ENCODE data around the gene LSR. TPM values are rescaled to one million over a fixed set of nuclear protein-coding genes. Genes with fewer than 3 reads are reported as not detected.

Gene LSR
- total RNA-seq, 4 donors from 2014 or later: 5.1 to 19.2 (median 10.8) TPM

DNA sequence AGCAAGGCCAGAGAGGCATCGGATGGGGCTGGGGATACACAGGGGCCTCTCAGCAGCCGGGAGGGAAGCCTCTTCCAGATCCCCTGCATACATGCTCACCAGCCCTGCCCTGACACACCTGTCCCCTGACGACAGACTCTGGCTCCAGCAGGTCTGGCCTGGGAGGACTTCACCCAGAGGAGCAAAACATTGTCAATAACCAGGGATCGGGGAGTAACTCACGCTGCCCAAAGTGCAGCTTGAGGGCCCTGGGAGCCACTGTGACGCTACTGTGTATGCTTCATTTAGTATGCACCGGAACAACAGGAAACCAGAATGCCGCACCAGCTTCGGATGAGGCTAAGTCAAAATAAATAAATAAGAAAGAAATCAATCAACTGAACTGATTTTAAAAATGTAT, 67.8 kb downstream of the LSR start:
- Histone ChIP-seq H3K36me3 (no peaks in the 10 kb centered on the region), H3K27ac (replicated peaks in 1 of 4) (no peak overlapping the region), H3K4me1 (peaks cover 0 to 8% (median 0%) of the 10 kb centered on the region in 4 donors), H3K27me3 (peaks cover 0 to 52% (median 0%) of the 10 kb centered on the region in 4 donors), H3K4me3 (no peak overlapping the region), H3K9me3 (peaks cover 0 to under 1% (median under 1%) of the 10 kb centered on the region in 4 donors)
- 74% methylated on average over 9 of the region's 9 CpGs for WGBS
- no peak for TF ChIP-seq EP300 (IDR thresholded peaks at IDR 0.05)
- no peak for TF ChIP-seq POLR2AphosphoS5 (IDR thresholded peaks at IDR 0.05)
- TF ChIP-seq, protein P1, sequence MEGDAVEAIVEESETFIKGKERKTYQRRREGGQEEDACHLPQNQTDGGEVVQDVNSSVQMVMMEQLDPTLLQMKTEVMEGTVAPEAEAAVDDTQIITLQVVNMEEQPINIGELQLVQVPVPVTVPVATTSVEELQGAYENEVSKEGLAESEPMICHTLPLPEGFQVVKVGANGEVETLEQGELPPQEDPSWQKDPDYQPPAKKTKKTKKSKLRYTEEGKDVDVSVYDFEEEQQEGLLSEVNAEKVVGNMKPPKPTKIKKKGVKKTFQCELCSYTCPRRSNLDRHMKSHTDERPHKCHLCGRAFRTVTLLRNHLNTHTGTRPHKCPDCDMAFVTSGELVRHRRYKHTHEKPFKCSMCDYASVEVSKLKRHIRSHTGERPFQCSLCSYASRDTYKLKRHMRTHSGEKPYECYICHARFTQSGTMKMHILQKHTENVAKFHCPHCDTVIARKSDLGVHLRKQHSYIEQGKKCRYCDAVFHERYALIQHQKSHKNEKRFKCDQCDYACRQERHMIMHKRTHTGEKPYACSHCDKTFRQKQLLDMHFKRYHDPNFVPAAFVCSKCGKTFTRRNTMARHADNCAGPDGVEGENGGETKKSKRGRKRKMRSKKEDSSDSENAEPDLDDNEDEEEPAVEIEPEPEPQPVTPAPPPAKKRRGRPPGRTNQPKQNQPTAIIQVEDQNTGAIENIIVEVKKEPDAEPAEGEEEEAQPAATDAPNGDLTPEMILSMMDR (IDR thresholded peaks at IDR 0.05): no peak
- no peak for TF ChIP-seq POLR2A (IDR thresholded peaks at IDR 0.05; ENCODE audit: low read depth)
- intact Hi-C loops (cut with DNase I): no loop called here
- no peak for DNase-seq (ENCODE audit: extremely low spot score)

Other genes starting within 250 kb of the LSR start
- 10 to 100 TPM; 27.8 to 55.3 (median 52.1) TPM for gene GRAMD1A, start 248.7 kb upstream of the LSR start, total RNA-seq
- 10 to 100 TPM in 3 of 4 donors, 1 to 10 TPM in 1; 8.3 to 15.7 (median 12.8) TPM for gene SCN1B, start 218.5 kb upstream of the LSR start, total RNA-seq
- gene HPN, start 207.3 kb upstream of the LSR start, total RNA-seq: under 1 TPM in 3 of 4 donors, not detected in 1; 0.33 to 0.86 (median 0.58) TPM
- 1 to 10 TPM in 3 of 4 donors, under 1 TPM in 1; 0.83 to 3.8 (median 3.1) TPM for gene FXYD3, start 133.2 kb upstream of the LSR start, total RNA-seq
- 10 to 100 TPM; 32.0 to 58.6 (median 49.2) TPM for gene LGI4, start 113.9 kb upstream of the LSR start, total RNA-seq
- 10 to 100 TPM; 44.4 to 92.6 (median 70.7) TPM for gene FXYD1, start 110.2 kb upstream of the LSR start, total RNA-seq
- gene FXYD7, start 105.7 kb upstream of the LSR start, total RNA-seq: under 1 TPM in 1 of 4 donors, not detected in 3; 0.71 TPM
- gene FXYD5, start 94.3 kb upstream of the LSR start, total RNA-seq: 10 to 100 TPM; 26.6 to 49.3 (median 43.0) TPM
- not detected for gene FAM187B, start 20.3 kb upstream of the LSR start, total RNA-seq
- gene USF2, start 20.0 kb downstream of the LSR start, total RNA-seq: 100 to 1,000 TPM; 111 to 122 (median 116) TPM
- gene HAMP, start 33.5 kb downstream of the LSR start, total RNA-seq: not detected
- 1 to 10 TPM in 2 of 4 donors, under 1 TPM in 1, not detected in 1; 0.65 to 2.4 (median 1.2) TPM for gene MAG, start 43.2 kb downstream of the LSR start, total RNA-seq
- 10 to 100 TPM in 1 of 4 donors, 1 to 10 TPM in 3; 2.3 to 12.5 (median 3.7) TPM for gene CD22, start 80.2 kb downstream of the LSR start, total RNA-seq
- gene FFAR1, start 98.9 kb downstream of the LSR start, total RNA-seq: not detected
- 1 to 10 TPM in 1 of 4 donors, under 1 TPM in 1, not detected in 2; 0.17 to 2.3 TPM for gene FFAR3, start 109.5 kb downstream of the LSR start, total RNA-seq
- under 1 TPM in 1 of 4 donors, not detected in 3; 0.17 TPM for gene GPR42, start 122.1 kb downstream of the LSR start, total RNA-seq
- 1 to 10 TPM in 1 of 4 donors, not detected in 3; 1.7 TPM for gene FFAR2, start 199.3 kb downstream of the LSR start, total RNA-seq
- gene KRTDAP, start 241.5 kb downstream of the LSR start, total RNA-seq: not detected

All from esophagus muscularis mucosa (tissue), 4 donors.